Peyer's patch (tissue), 4 donors: Measurements from ENCODE around the gene LBH.

Source experiments
- CTCF ChIP-seq, 6 experiments: fragments of 450-650 bp in 4 of 6; fragments of 200-600 bp in 2 of 6; sonication (generic) in 1 of 6; IDR thresholded peaks; one replicate each; pipeline ENCODE4 v1.5.1; 2017 to 2019; ENCODE audit warnings: antibody characterized with exemption in 6 of 6, mild to moderate bottlenecking in 3 of 6, moderate library complexity in 1 of 6
- POLR2A ChIP-seq, 2 donors: fragments of 450-650 bp; IDR thresholded peaks; one replicate each; pipeline ENCODE4 v1.5.1; 2017; ENCODE audit warnings: antibody characterized with exemption in 2 of 2, mild to moderate bottlenecking in 2 of 2, moderate library complexity in 2 of 2

- TF ChIP-seq CTCF (IDR thresholded peaks at IDR 0.05) (no peak), POLR2A (IDR thresholded peaks at IDR 0.05) (no peak)
Observed at GRCh38 chr2:30282721-30283120, 51.4 kb downstream of the LBH start.
